ENCODE measurements around the gene EMP2.

Gene EMP2

GRCh38 chr16:10608687-10609401, 28.4 kb upstream of the EMP2 start:
- no peak for DNase-seq (ENCODE audit: extremely low read depth, low read depth)
- TF ChIP-seq CTCF (IDR thresholded peaks at IDR 0.05; ENCODE audit: low read depth, low read length), result no peak

GRCh38 chr16:10607157-10607556, 26.8 kb upstream of the EMP2 start:
- DNase-seq (ENCODE audit: extremely low read depth, low read depth), result no peak
- TF ChIP-seq CTCF (IDR thresholded peaks at IDR 0.05; ENCODE audit: low read depth, low read length), result no peak

GRCh38 chr16:10606607-10607006, 26.2 kb upstream of the EMP2 start:
- no peak for DNase-seq (ENCODE audit: extremely low read depth, low read depth)
- no peak for TF ChIP-seq CTCF (IDR thresholded peaks at IDR 0.05; ENCODE audit: low read depth, low read length)

GRCh38 chr16:10605636-10606035, 25.2 kb upstream of the EMP2 start:
- no peak for TF ChIP-seq CTCF (IDR thresholded peaks at IDR 0.05; ENCODE audit: low read depth, low read length)
- DNase-seq (ENCODE audit: extremely low read depth, low read depth), result no peak

- no peak for DNase-seq (ENCODE audit: extremely low read depth, low read depth)
- TF ChIP-seq CTCF (IDR thresholded peaks at IDR 0.05; ENCODE audit: low read depth, low read length), result no peak
Measured at GRCh38 chr16:10601444-10602408, 21.3 kb upstream of the EMP2 start.

GRCh38 chr16:10600782-10601443, 20.5 kb upstream of the EMP2 start:
- no peak for TF ChIP-seq CTCF (IDR thresholded peaks at IDR 0.05; ENCODE audit: low read depth, low read length)
- DNase-seq (ENCODE audit: extremely low read depth, low read depth), result no peak
